ENCODE data around the gene PRSS36.

The PRSS36 gene

DNA sequence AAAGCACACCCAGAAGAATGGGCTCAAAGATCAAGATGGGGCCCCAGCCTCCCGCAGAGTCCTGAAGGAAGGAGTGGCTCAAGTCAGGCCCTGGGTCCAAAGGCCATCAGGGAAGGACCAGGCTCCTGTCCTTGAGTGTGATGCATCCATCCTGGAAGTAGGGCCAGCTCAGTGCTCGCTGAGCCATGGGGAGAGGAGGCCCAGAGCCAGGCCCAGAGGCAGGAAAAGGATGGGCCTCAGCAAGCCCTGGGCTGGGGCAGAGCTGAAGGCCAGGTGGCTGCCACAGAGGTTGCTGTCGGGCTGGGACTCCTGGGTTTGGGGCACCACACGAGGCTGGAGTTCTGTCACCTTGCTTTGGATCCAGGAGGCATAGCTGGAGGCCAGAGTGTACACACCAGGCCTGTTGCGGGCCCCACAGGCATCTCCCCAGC lies 18.0 kb downstream of the PRSS36 start:
- no peak overlapping the region for H3K27ac ChIP-seq (ENCODE audit: low read depth, low read length)
- H3K4me1 ChIP-seq (ENCODE audit: control insufficient read depth, low read length) = no peaks in the 10 kb centered on the region
- peaks cover 18% of the 10 kb centered on the region for H3K36me3 ChIP-seq (ENCODE audit: control insufficient read depth, low read length)

DNA sequence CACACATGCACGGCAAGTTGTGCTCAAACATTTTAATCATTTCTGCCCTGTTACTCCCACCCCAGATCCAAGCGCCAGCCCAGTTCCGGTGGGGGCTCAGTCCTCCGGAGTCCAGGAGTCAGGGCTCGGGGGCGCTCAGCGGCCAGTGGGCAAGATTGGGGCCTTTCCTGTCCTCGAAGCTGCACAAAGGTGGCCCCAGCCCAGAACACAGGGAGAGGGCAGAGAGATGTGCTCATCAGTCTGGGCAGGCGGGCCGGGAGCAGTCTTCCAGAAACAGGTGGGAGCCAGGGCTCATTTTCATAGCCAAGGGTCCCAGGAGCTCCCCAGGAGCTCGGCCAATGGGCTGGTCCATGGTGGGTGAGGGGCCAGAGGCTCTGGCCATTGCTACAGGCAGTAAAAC lies 18.4 kb downstream of the PRSS36 start:
- Histone ChIP-seq H3K9me3 (ENCODE audit: control insufficient read depth, insufficient read depth, low read length) (no peaks in the 10 kb centered on the region), H3K27me3 (ENCODE audit: control insufficient read depth, low read length) (no peaks in the 10 kb centered on the region), H3K27ac (ENCODE audit: low read depth, low read length) (no peak overlapping the region), H3K4me1 (ENCODE audit: control insufficient read depth, low read length) (no peaks in the 10 kb centered on the region), H3K9me2 (replicated peaks; ENCODE audit: control insufficient read depth, low read length) (no peaks in the 10 kb centered on the region), H3F3A (ENCODE audit: control insufficient read depth, insufficient read depth) (no peaks in the 10 kb centered on the region), H3K4me2 (ENCODE audit: low read length) (no peak overlapping the region), H4K20me1 (ENCODE audit: control insufficient read depth, insufficient read depth, low read depth, low read length) (no peaks in the 10 kb centered on the region), H3K36me3 (ENCODE audit: control insufficient read depth, low read length) (peaks cover 18% of the 10 kb centered on the region), H3K4me3 (ENCODE audit: low read length) (no peak overlapping the region), H3K79me2 (ENCODE audit: control insufficient read depth, low read length) (no peaks in the 10 kb centered on the region)
- TF ChIP-seq EZH2phosphoT487 (IDR thresholded peaks at IDR 0.05; ENCODE audit: borderline replicate concordance, low read length) (no peak), CTCF (IDR thresholded peaks at IDR 0.05; ENCODE audit: low read depth, low read length, poor library complexity, severe bottlenecking) (no peak)

More for the DNA sequence above, 18.0 kb downstream of the PRSS36 start:
- Histone ChIP-seq H3K4me2 (ENCODE audit: low read length) (no peak overlapping the region), H3K4me3 (ENCODE audit: low read length) (no peak overlapping the region), H4K20me1 (ENCODE audit: control insufficient read depth, insufficient read depth, low read depth, low read length) (no peaks in the 10 kb centered on the region), H3F3A (ENCODE audit: control insufficient read depth, insufficient read depth) (no peaks in the 10 kb centered on the region), H3K9me3 (ENCODE audit: control insufficient read depth, insufficient read depth, low read length) (no peaks in the 10 kb centered on the region), H3K79me2 (ENCODE audit: control insufficient read depth, low read length) (no peaks in the 10 kb centered on the region), H3K27me3 (ENCODE audit: control insufficient read depth, low read length) (no peaks in the 10 kb centered on the region), H3K9me2 (replicated peaks; ENCODE audit: control insufficient read depth, low read length) (no peaks in the 10 kb centered on the region)
- no peak for TF ChIP-seq CTCF (IDR thresholded peaks at IDR 0.05; ENCODE audit: low read depth, low read length, poor library complexity, severe bottlenecking)
- TF ChIP-seq EZH2phosphoT487 (IDR thresholded peaks at IDR 0.05; ENCODE audit: borderline replicate concordance, low read length) = no peak

DNA sequence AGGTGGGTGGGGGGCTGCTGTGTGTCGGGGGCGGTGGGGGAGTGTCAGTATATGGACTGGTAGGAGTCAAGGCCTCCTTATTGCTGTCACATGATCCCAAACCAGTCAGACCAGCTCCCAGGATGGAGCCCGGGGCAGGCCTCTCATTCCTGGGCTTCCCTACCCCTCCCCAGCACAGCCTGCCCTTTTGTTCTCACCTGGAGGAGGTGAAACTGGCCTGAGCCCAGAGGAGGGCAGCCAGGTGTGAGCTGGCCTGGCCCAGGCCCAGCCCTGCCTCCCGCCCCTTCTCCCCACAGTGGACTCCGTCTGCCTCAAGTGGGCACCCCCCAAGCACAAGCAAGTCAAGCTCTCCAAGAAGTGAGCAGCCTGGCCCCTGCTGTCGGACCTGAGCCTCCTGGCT lies 19.0 kb downstream of the PRSS36 start:
- peaks cover 18% of the 10 kb centered on the region for H3K36me3 ChIP-seq (ENCODE audit: control insufficient read depth, low read length)
- H3K27me3 ChIP-seq (ENCODE audit: control insufficient read depth, low read length) = no peaks in the 10 kb centered on the region
- H3K9me2 ChIP-seq (replicated peaks; ENCODE audit: control insufficient read depth, low read length) = no peaks in the 10 kb centered on the region
- H3K79me2 ChIP-seq (ENCODE audit: control insufficient read depth, low read length) = no peaks in the 10 kb centered on the region
- no peak for TF ChIP-seq EZH2phosphoT487 (IDR thresholded peaks at IDR 0.05; ENCODE audit: borderline replicate concordance, low read length)
- no peak for TF ChIP-seq CTCF (IDR thresholded peaks at IDR 0.05; ENCODE audit: low read depth, low read length, poor library complexity, severe bottlenecking)
- H3F3A ChIP-seq (ENCODE audit: control insufficient read depth, insufficient read depth) = no peaks in the 10 kb centered on the region
- no peak overlapping the region for H3K4me2 ChIP-seq (ENCODE audit: low read length)
- H3K4me3 ChIP-seq (ENCODE audit: low read length) = no peak overlapping the region
- no peaks in the 10 kb centered on the region for H4K20me1 ChIP-seq (ENCODE audit: control insufficient read depth, insufficient read depth, low read depth, low read length)
- no peak overlapping the region for H3K27ac ChIP-seq (ENCODE audit: low read depth, low read length)
- H3K4me1 ChIP-seq (ENCODE audit: control insufficient read depth, low read length) = no peaks in the 10 kb centered on the region
- H3K9me3 ChIP-seq (ENCODE audit: control insufficient read depth, insufficient read depth, low read length) = no peaks in the 10 kb centered on the region
